Bronchial epithelial cell (primary cell): ENCODE results near the gene ADGRL4. TPM values are rescaled to one million over a fixed set of nuclear protein-coding genes. Genes with fewer than 3 reads are reported as not detected.
"Not testable (repeated sequence)": the region's sequence is repeated elsewhere in the genome, so short reads cannot be mapped to it uniquely, and the experiment has no call there.

Source experiments
- DNase-seq: peaks from one replicate; pipeline ENCODE4 v3.0.0-alpha.2; 2010; ENCODE audit warnings: low read depth
- FAIRE-seq: peaks from 2 replicates; lab custom pipeline; 2011; peaks lifted over from hg19 to GRCh38; lab: Jason Lieb, UNC
- H3K27me3 ChIP-seq: 2 replicates; pipeline ENCODE4 v1.5.1; 2011; ENCODE audit warnings: low read length; ENCODE audit not compliant: control insufficient read depth, insufficient read depth
- H3K36me3 ChIP-seq: 2 replicates; pipeline ENCODE4 v1.5.1; 2011; ENCODE audit warnings: low read length; ENCODE audit not compliant: control insufficient read depth, insufficient read depth
- H3K4me3 ChIP-seq: 2 replicates; pipeline ENCODE4 v1.5.1; 2011; ENCODE audit warnings: mild to moderate bottlenecking, low read depth, low read length, control low read depth
- total RNA-seq: library from RNA; depleted of rRNA; stranded (reverse); fragments of >200 nt; gene quantifications from 2 replicates; pipeline ENCODE4 v1.2.1, GENCODE V29; 2014
- TF ChIP-seq, protein P1 (sequence below): IDR thresholded peaks from 2 replicates; pipeline ENCODE4 v1.5.1; 2011; ENCODE audit warnings: mild to moderate bottlenecking, moderate library complexity, low read length, control low read depth, inconsistent platforms; ENCODE audit not compliant: insufficient read depth, severe bottlenecking

Gene ADGRL4
- total RNA-seq, 1 donor from 2014 or later = not detected

DNA sequence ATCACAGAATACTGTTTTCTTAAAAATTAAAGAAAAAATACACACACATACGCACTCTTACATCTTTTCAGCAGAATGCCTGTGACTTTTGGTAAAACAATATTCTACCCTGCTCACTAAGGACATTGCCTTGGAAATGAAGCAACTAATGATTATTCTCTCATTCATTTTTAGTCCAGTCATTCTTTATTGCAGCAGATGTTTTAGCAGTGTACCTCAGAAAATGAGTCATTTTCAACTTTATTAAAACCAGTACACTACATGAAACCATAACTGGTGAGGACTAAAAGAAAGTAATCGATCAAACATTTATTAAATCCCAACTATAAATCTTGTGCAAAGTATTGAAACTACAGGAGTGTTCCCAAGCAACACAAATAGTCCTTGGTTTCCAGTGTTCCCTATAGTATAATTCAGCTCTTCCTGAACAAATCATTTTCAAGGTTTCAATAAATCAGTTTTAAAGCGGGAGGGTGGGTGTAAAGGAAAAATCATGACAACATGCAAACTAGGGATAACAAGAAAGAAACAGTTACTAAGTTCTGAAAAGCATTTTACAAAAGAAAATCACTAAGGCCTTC is 114.2 kb downstream of the ADGRL4 start:
- H3K36me3 ChIP-seq = no peaks in the 10 kb centered on the region
- DNase-seq (peak; percentile 15), FAIRE-seq (no peak)
- TF ChIP-seq, protein P1, sequence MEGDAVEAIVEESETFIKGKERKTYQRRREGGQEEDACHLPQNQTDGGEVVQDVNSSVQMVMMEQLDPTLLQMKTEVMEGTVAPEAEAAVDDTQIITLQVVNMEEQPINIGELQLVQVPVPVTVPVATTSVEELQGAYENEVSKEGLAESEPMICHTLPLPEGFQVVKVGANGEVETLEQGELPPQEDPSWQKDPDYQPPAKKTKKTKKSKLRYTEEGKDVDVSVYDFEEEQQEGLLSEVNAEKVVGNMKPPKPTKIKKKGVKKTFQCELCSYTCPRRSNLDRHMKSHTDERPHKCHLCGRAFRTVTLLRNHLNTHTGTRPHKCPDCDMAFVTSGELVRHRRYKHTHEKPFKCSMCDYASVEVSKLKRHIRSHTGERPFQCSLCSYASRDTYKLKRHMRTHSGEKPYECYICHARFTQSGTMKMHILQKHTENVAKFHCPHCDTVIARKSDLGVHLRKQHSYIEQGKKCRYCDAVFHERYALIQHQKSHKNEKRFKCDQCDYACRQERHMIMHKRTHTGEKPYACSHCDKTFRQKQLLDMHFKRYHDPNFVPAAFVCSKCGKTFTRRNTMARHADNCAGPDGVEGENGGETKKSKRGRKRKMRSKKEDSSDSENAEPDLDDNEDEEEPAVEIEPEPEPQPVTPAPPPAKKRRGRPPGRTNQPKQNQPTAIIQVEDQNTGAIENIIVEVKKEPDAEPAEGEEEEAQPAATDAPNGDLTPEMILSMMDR = no peak
- no peak overlapping the region for H3K4me3 ChIP-seq
- H3K27me3 ChIP-seq = no peaks in the 10 kb centered on the region

DNA sequence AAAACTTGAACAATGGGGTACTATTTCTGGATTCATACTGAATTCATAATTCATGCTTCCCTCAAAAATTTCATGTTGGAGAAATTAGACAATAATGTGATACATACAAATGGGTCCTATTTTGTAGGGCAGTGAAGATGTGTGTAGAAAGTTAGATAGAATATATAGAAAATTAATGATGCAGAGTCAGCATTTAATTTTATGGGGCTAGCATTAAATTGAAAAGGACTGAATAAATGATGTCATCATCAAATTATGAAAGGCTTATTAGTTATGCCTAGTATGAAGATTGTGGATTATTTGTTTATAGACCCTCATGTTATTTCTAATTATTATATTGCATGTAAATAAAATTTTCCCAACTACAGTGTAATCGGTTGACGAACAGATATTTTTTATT is 119.1 kb downstream of the ADGRL4 start:
- TF ChIP-seq, protein P1 = no peak
- DNase-seq (no peak), FAIRE-seq (no peak)
- Histone ChIP-seq H3K36me3 (no peaks in the 10 kb centered on the region), H3K4me3 (no peak overlapping the region), H3K27me3 (no peaks in the 10 kb centered on the region)

DNA sequence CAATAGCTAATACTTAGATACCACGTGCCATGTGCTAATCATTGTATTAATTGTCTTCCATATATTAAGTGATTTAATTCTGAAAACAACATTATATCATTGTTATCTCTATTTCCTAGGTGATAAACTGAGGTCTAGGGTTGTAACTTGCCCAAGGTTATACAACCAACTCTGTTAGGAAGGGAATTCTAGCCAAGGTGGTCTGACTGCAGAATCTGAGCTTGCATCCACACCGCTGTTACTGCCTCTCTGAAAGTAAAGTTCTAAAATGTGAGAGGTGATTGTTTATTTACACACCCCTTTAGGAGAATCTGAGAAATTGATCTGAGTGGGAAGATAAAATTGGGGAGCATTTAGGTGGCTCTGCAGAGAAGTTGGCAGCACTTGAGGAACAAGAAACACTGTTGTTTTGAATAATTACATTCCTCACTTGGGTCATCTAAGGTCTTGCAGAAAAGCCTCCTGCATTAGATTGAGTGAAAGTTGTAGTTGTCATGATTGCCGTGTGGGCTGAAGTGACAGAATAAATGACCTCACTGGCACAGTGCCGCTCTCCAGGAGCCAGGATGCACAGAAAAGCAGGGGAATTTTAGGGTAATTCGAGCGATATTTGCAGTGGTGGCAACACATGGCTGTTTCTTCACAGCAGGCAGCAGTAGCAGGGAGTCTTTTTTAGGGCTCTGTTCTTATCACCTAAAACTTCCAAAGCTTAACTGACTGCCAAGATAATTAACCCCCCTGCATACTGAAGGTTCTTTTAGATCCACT is 121.7 kb downstream of the ADGRL4 start:
- Histone ChIP-seq H3K4me3 (no peak overlapping the region), H3K27me3 (no peaks in the 10 kb centered on the region), H3K36me3 (no peaks in the 10 kb centered on the region)
- DNase-seq (no peak), FAIRE-seq (no peak)
- TF ChIP-seq, protein P1 = no peak

DNA sequence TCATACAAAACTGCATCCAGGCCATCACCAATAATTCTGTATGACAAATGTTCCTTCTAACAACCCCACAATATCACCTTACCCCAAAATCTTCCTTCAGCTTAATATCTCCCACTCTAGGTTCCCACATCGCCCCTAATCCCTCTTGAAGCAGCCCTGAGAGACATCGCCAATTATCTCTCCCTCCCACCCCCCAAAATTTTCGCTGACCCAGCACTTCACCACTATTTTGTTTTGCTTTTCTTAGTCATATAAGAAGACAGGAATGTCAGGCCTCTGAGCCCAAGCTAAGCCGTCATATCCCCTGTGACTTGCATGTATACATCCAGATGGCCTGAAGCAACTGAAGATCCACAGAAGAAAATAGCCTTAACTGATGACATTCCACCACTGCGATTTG is 126.3 kb downstream of the ADGRL4 start:
- H3K27me3 ChIP-seq = no peaks in the 10 kb centered on the region
- no peaks in the 10 kb centered on the region for H3K36me3 ChIP-seq
- no peak overlapping the region for H3K4me3 ChIP-seq
- TF ChIP-seq, protein P1 = no peak
- FAIRE-seq (no peak), DNase-seq (no peak)

DNA sequence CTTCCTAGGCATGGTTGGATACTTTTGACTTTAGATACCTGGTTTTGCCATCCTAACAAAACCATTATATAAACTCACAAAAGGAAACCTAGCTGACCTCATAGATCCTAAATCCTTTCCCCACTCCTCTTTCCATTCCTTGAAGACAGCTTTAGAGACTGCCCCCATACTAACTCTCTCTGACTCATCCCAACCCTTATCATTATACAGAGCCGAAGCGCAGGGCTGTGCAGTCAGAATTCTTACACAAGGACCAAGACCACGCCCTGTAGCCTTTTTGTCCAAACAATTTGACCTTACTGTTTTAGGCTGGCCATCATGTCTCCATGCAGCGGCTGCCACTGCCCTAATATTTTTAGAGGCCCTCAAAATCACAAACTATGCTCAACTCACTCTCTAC is 130.5 kb downstream of the ADGRL4 start:
- FAIRE-seq, DNase-seq, H3K36me3 ChIP-seq: not testable (repeated sequence)

DNA sequence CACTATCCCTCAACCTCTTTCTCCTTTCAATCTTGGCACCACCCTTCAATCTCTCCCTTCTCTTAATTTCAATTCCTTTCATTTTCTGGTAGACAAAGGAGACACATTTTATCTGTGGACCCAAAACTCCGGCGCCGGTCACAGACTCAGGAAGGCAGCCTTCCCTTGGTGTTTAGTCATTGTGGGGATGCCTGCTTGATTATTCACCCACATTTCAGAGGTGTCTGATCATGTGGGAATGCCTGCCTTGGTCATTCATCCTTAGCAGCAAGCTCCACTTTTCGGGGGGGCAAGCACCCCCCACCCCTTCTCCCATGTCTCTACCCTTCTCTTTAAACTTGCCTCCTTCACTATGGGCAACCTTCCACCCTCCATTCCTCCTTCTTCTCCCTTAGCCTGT is 133.7 kb downstream of the ADGRL4 start:
- H3K27me3 ChIP-seq, FAIRE-seq, H3K4me3 ChIP-seq, H3K36me3 ChIP-seq: not testable (repeated sequence)
- peak; percentile 72 for DNase-seq

More for the DNA sequence above, 130.5 kb downstream of the ADGRL4 start:
- H3K27me3 ChIP-seq, H3K4me3 ChIP-seq: not testable (repeated sequence)
